Panc1 (cell line): ENCODE measurements around the gene CEP170B. TPM values are rescaled to one million over a fixed set of nuclear protein-coding genes. Genes with fewer than 3 reads are reported as not detected.

Experiments used
- ATAC-seq: fragments of 200-7000 bp; cut with Tn5 transposase; 2 replicates; pipeline ENCODE4 v1.9.1; 2020; ENCODE audit warnings: mild to moderate bottlenecking, moderate library complexity
- BruUV-seq: library from RNA; stranded (reverse); fragments of 400-500 nt; replicated peaks from 2 replicates; lab custom pipeline; 2021; lab: Mats Ljungman, UMichigan
- CTCF ChIA-PET: fragments of 300-600 bp; sonication (Branson Sonifier 250); formaldehyde crosslinking; loops from one replicate; lab custom pipeline; 2022; ENCODE audit warnings: antibody characterized with exemption; lab: Charles Lee
- POLR2A ChIA-PET: fragments of 300-600 bp; sonication (Branson Sonifier 250); formaldehyde crosslinking; loops from one replicate; lab custom pipeline; 2022; ENCODE audit warnings: antibody characterized with exemption; lab: Charles Lee
- DNase-seq: peaks from one replicate; pipeline ENCODE4 v3.0.0-alpha.2; 2010; ENCODE audit warnings: low read depth, low spot score
- H3K27ac ChIP-seq: 2 replicates; pipeline ENCODE4 v1.5.1; 2011; ENCODE audit warnings: mild to moderate bottlenecking, low read length, inconsistent platforms
- H3K27me3 ChIP-seq: fragments of 200-500 bp; sonication (Bioruptor generic); 2 replicates; pipeline ENCODE4 v1.6.0; 2014; ENCODE audit warnings: low read length, inconsistent platforms; ENCODE audit not compliant: control insufficient read depth, insufficient read depth
- H3K36me3 ChIP-seq: fragments of 200-500 bp; sonication (Bioruptor generic); 2 replicates; pipeline ENCODE4 v1.5.1; 2014; ENCODE audit warnings: inconsistent platforms, mild to moderate bottlenecking, low read length, moderate library complexity; ENCODE audit not compliant: control insufficient read depth, insufficient read depth
- H3K4me1 ChIP-seq: 2 replicates; pipeline ENCODE4 v1.5.1; 2011; ENCODE audit warnings: inconsistent platforms, mild to moderate bottlenecking, low read length, moderate library complexity; ENCODE audit not compliant: control insufficient read depth, insufficient read depth
- H3K4me3 ChIP-seq, 2 experiments: 2 replicates each; pipeline ENCODE4 v1.5.1; 2011 to 2012; ENCODE audit warnings: low read depth in 2 of 2, low read length in 2 of 2, mild to moderate bottlenecking in 2 of 2, inconsistent platforms in 1 of 2, moderate library complexity in 1 of 2
- H3K9me3 ChIP-seq: fragments of 200-500 bp; sonication (Bioruptor generic); 2 replicates; pipeline ENCODE4 v1.5.1; 2014; ENCODE audit warnings: low read depth, mild to moderate bottlenecking, inconsistent platforms, low read length, moderate library complexity; ENCODE audit not compliant: control insufficient read depth, insufficient read depth
- CTCF ChIP-seq: fragments of 450-650 bp; IDR thresholded peaks from 2 replicates; pipeline ENCODE4 v1.5.1; 2017; ENCODE audit warnings: mild to moderate bottlenecking
- POLR2AphosphoS5 ChIP-seq: IDR thresholded peaks from 2 replicates; pipeline ENCODE4 v1.6.1; 2012; ENCODE audit warnings: mild to moderate bottlenecking, low read depth, low read length, moderate library complexity
- SIN3A ChIP-seq: IDR thresholded peaks from 2 replicates; pipeline ENCODE4 v1.6.1; 2012; ENCODE audit warnings: low read depth, mild to moderate bottlenecking, low read length, moderate library complexity, borderline replicate concordance; ENCODE audit not compliant: insufficient read depth
- TCF7L2 ChIP-seq: IDR thresholded peaks from 2 replicates; pipeline ENCODE4 v1.6.1; 2011; ENCODE audit warnings: mild to moderate bottlenecking, low read depth, low read length, inconsistent platforms
- in situ Hi-C: cut with HindIII; loops from 2 replicates; pipeline ENCODE4 v1.10.0; 2016; ENCODE audit warnings: low sequenced_read_pairs, low pct_unique_long_range_greater_than_20kb
- intact Hi-C: fragments of 100-400 bp; cut with micrococcal nuclease; formaldehyde crosslinking; loops from one replicate; pipeline ENCODE4 v1.10.0; 2022; ENCODE audit not compliant: unreplicated experiment
- total RNA-seq: library from RNA; stranded (reverse); gene quantifications from one replicate; pipeline ENCODE4 v1.2.1, GENCODE V29; 2021; ENCODE audit not compliant: unreplicated experiment
- TF ChIP-seq, protein P1 (sequence below), 2 experiments: IDR thresholded peaks; 2 replicates each; pipeline ENCODE4 v1.6.1; 2011 to 2012; ENCODE audit warnings: low read depth in 2 of 2, control low read depth in 1 of 2, low read length in 1 of 2, mild to moderate bottlenecking in 1 of 2, moderate library complexity in 1 of 2; ENCODE audit not compliant: insufficient read depth in 1 of 2

Gene CEP170B
- total RNA-seq, 1 experiment from 2014 or later, result 17.8 TPM

DNA sequence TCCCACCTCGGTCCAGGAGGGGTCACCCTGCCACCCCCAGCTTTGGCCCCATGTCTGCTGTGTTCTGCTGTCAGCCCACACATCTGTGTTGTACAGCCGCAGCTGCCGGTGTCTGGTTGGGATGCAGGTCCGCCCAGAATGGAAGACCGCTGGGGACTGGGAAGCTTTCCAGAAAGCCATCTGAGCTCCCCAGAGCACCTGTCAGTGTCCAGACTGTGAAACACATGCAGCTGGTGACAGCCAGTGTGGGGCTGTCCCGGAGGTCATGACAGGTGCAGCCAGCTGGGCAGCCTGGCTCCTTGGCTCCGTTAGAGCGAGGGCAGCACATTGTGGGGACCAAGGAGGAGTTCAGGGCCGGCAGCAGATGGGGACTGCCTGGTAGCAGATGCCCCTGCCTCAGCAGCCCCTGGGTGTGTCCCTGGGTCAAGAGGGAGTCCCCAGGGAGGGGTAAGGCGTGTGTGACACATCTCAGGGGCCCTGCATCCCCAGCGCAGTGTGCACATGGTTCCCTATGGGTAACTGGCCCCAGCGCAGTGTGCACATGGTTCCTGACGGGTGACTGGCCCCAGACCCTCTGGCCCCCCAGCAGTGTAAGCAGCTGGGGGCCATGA, 16.4 kb downstream of the CEP170B start:
- BruUV-seq, result no TSS peak
- no peak for ATAC-seq
- no peaks in the 10 kb centered on the region for H3K9me3 ChIP-seq
- POLR2A ChIA-PET, result no interaction called here
- in situ Hi-C loops, result no loop called here
- intact Hi-C loops, result no loop called here
- CTCF ChIA-PET, result no interaction called here
- no peak overlapping the region for H3K4me3 ChIP-seq
- no peaks in the 10 kb centered on the region for H3K36me3 ChIP-seq
- H3K4me1 ChIP-seq, result no peaks in the 10 kb centered on the region
- TF ChIP-seq, protein P1, sequence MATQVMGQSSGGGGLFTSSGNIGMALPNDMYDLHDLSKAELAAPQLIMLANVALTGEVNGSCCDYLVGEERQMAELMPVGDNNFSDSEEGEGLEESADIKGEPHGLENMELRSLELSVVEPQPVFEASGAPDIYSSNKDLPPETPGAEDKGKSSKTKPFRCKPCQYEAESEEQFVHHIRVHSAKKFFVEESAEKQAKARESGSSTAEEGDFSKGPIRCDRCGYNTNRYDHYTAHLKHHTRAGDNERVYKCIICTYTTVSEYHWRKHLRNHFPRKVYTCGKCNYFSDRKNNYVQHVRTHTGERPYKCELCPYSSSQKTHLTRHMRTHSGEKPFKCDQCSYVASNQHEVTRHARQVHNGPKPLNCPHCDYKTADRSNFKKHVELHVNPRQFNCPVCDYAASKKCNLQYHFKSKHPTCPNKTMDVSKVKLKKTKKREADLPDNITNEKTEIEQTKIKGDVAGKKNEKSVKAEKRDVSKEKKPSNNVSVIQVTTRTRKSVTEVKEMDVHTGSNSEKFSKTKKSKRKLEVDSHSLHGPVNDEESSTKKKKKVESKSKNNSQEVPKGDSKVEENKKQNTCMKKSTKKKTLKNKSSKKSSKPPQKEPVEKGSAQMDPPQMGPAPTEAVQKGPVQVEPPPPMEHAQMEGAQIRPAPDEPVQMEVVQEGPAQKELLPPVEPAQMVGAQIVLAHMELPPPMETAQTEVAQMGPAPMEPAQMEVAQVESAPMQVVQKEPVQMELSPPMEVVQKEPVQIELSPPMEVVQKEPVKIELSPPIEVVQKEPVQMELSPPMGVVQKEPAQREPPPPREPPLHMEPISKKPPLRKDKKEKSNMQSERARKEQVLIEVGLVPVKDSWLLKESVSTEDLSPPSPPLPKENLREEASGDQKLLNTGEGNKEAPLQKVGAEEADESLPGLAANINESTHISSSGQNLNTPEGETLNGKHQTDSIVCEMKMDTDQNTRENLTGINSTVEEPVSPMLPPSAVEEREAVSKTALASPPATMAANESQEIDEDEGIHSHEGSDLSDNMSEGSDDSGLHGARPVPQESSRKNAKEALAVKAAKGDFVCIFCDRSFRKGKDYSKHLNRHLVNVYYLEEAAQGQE (IDR thresholded peaks at IDR 0.05; ENCODE audit: insufficient read depth in 1 of 2, low read depth in 2 of 2, low read length in 1 of 2), result no peak
- TF ChIP-seq CTCF (no peak), TCF7L2 (no peak), SIN3A (no peak), POLR2AphosphoS5 (no peak)
- no peak overlapping the region for H3K27ac ChIP-seq
- H3K27me3 ChIP-seq, result no peaks in the 10 kb centered on the region
- DNase-seq, result no peak

GRCh38 chr14:104882325-104882973, 17.4 kb downstream of the CEP170B start:
- Histone ChIP-seq H3K27ac (no peak overlapping the region), H3K4me1 (no peaks in the 10 kb centered on the region), H3K36me3 (no peaks in the 10 kb centered on the region), H3K9me3 (no peaks in the 10 kb centered on the region), H3K4me3 (no peak overlapping the region), H3K27me3 (no peaks in the 10 kb centered on the region)
- TF ChIP-seq, protein P1 (IDR thresholded peaks at IDR 0.05; ENCODE audit: insufficient read depth in 1 of 2, low read depth in 2 of 2, low read length in 1 of 2), result no peak
- no peak for TF ChIP-seq CTCF
- no peak for TF ChIP-seq SIN3A
- no peak for TF ChIP-seq TCF7L2
- TF ChIP-seq POLR2AphosphoS5, result no peak
- ChIA-PET CTCF (no interaction called here), POLR2A (interaction anchor here (0.6 kb wide), 1 partner anchor 39 kb away, joined by 4 read pairs; no protein-coding TSS in a partner anchor)
- ATAC-seq (peak; percentile 57), DNase-seq (no peak)
- no TSS peak for BruUV-seq
- in situ Hi-C loops, result no loop called here
- intact Hi-C loops, result no loop called here
